GM23248 (cell line): Measurements from ENCODE around the gene CREBBP. TPM values are rescaled to one million over a fixed set of nuclear protein-coding genes. Genes with fewer than 3 reads are reported as not detected.

Source experiments
- DNase-seq: peaks from one replicate; pipeline ENCODE4 v3.0.0-alpha.2; 2015
- H2AFZ ChIP-seq: fragments of 200-600 bp; sonication (generic); 2 replicates; pipeline ENCODE4 v1.6.1; 2016; ENCODE audit warnings: antibody characterized with exemption
- H3F3A ChIP-seq: fragments of 200-600 bp; sonication (generic); 2 replicates; pipeline ENCODE4 v1.6.1; 2016; ENCODE audit warnings: mild to moderate bottlenecking, antibody characterized with exemption, mixed run types; ENCODE audit not compliant: insufficient read depth
- H3K27ac ChIP-seq: fragments of 200-600 bp; sonication (generic); 2 replicates; pipeline ENCODE4 v1.5.1; 2016; ENCODE audit warnings: mild to moderate bottlenecking
- H3K27me3 ChIP-seq: fragments of 200-600 bp; sonication (generic); replicated peaks from 2 replicates; pipeline ENCODE4 v1.6.1; 2016; ENCODE audit warnings: mild to moderate bottlenecking; ENCODE audit not compliant: insufficient read depth
- H3K36me3 ChIP-seq: fragments of 200-600 bp; sonication (generic); 2 replicates; pipeline ENCODE4 v1.6.1; 2016; ENCODE audit warnings: low read depth, mild to moderate bottlenecking
- H3K4me1 ChIP-seq: fragments of 200-600 bp; sonication (generic); 2 replicates; pipeline ENCODE4 v1.6.1; 2016; ENCODE audit warnings: mild to moderate bottlenecking; ENCODE audit not compliant: insufficient read depth
- H3K4me2 ChIP-seq: fragments of 200-600 bp; sonication (generic); one replicate; pipeline ENCODE4 v1.6.1; 2016; ENCODE audit warnings: mild to moderate bottlenecking; ENCODE audit not compliant: unreplicated experiment
- H3K4me3 ChIP-seq: fragments of 200-600 bp; sonication (generic); 2 replicates; pipeline ENCODE4 v1.5.1; 2016; ENCODE audit warnings: mild to moderate bottlenecking
- H3K79me2 ChIP-seq: fragments of 200-600 bp; sonication (generic); 2 replicates; pipeline ENCODE4 v1.6.1; 2016; ENCODE audit warnings: mild to moderate bottlenecking; ENCODE audit not compliant: insufficient read depth
- H3K9ac ChIP-seq: fragments of 200-600 bp; sonication (generic); 2 replicates; pipeline ENCODE4 v1.6.1; 2016; ENCODE audit warnings: mild to moderate bottlenecking
- H3K9me2 ChIP-seq: fragments of 200-600 bp; sonication (generic); 2 replicates; pipeline ENCODE4 v1.6.1; 2016; ENCODE audit warnings: mixed run types, mild to moderate bottlenecking, moderate library complexity; ENCODE audit not compliant: insufficient read depth
- H3K9me3 ChIP-seq: fragments of 200-600 bp; sonication (generic); one replicate; pipeline ENCODE4 v1.6.1; 2017; ENCODE audit warnings: low read depth
- H4K20me1 ChIP-seq: fragments of 200-600 bp; sonication (generic); 2 replicates; pipeline ENCODE4 v1.6.0; 2016; ENCODE audit not compliant: insufficient read depth
- EZH2 ChIP-seq: fragments of 200-600 bp; sonication (generic); IDR thresholded peaks from 2 replicates; pipeline ENCODE4 v1.6.1; 2018; ENCODE audit warnings: antibody characterized with exemption, mild to moderate bottlenecking; ENCODE audit not compliant: insufficient read depth, poor library complexity, severe bottlenecking
- EZH2phosphoT487 ChIP-seq: fragments of 200-600 bp; sonication (generic); IDR thresholded peaks from 2 replicates; pipeline ENCODE4 v1.6.1; 2018; ENCODE audit warnings: antibody characterized with exemption, moderate library complexity, mild to moderate bottlenecking, low read depth; ENCODE audit not compliant: insufficient read depth
- WGBS, 2 experiments: methylation state at CpG; one replicate each; pipeline ENCODE4 v1.1.6; 2015 to 2017; ENCODE audit warnings: low lambda C conversion rate in 2 of 2, low coverage in 1 of 2; ENCODE audit errors: missing lambda C conversion rate in 2 of 2; 5-methylcytosine and 5-hydroxymethylcytosine counted together
- in situ Hi-C: fragments of 300-500 bp; cut with MboI; formaldehyde crosslinking; loops from 2 replicates; pipeline ENCODE4 v1.15.0; 2020
- polyA plus RNA-seq: library from polyadenylated mRNA; unstranded; fragments of >200 nt; fragmentation: Nextera tagmentation; extraction: Ambion mirVana; gene quantifications from 2 replicates; pipeline ENCODE4 v1.2.1, GENCODE V29; 2016
- total RNA-seq: library from RNA; depleted of rRNA; stranded (reverse); fragments of >200 nt; shearing (Covaris generic); gene quantifications from 2 replicates; pipeline ENCODE4 v1.2.3, GENCODE V29; 2014

CREBBP gene
- total and polyA plus RNA-seq, 2 experiments from 2014 or later, result 11.7 to 11.9 TPM

DNA sequence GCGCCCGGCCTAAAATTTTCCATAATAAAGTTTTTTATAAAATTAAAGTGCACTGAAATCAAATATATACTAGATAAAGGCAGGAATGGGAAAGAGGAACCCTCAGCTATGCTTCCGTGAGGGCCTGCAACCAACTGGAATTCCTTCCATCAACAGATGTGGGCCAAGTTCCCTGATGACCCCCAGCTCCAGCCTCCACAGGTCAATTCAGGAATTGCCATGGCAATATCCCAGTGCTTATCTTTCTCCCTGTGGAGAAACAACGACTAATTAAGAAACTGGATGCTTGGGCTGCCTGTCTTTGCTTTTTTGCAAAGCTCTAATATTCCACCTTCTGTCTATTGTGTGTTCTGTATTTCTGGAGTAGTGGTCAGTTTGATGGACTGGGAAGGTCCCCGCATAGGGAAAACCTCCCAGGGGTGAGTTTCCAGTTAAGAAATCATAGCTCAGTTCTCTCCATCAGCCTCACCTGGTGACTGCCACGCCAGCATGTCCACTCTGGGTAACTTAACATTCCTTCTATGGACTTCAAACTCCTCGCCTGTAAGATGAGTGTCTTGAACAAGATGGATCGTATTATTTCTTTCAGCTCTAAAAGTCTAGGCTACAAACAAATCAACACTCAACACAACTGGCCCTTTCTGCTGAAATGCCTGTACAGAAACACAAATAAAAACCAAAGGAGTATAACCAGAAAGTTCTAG, 67.9 kb downstream of the CREBBP start:
- in situ Hi-C loops, result no loop called here
- H3K9me2 ChIP-seq, result no peaks in the 10 kb centered on the region
- 96% methylated on average over 8 of the region's 8 CpGs for WGBS, 2 experiments

DNA sequence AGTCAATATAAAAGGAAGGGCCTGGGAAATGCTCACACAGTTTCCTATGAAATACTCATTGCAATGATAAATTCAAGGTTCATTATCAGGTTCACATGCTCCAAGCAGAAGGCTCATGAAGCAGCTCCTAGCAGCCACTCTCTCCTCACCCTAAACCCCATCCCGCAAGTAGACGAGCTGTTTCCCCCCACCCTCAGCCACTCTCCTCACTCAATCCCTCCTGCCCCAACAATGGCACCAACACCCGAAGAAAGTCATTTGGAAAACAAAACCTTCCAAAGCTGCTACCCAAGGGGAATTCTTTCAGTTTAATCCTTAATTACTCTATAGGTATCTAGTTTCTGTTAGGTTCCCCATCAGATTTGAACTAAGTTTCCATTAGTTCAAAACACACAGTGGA, 69.7 kb downstream of the CREBBP start:
- Histone ChIP-seq H2AFZ (no peak overlapping the region), H3K27me3 (no peaks in the 10 kb centered on the region), H3K9me3 (no peaks in the 10 kb centered on the region), H3K4me1 (no peaks in the 10 kb centered on the region), H3K9me2 (no peaks in the 10 kb centered on the region), H4K20me1 (peaks cover 34% of the 10 kb centered on the region), H3K27ac (no peak overlapping the region), H3K4me2 (no peak overlapping the region), H3K9ac (no peak overlapping the region), H3F3A (no peaks in the 10 kb centered on the region), H3K79me2 (peaks cover 100% of the 10 kb centered on the region), H3K36me3 (peaks cover 9% of the 10 kb centered on the region), H3K4me3 (no peak overlapping the region)
- in situ Hi-C loops, result no loop called here
- no peak for DNase-seq
- no peak for TF ChIP-seq EZH2phosphoT487
- no peak for TF ChIP-seq EZH2
- WGBS, 2 experiments, result 94 to 100% methylated on average over 3 of the region's 3 CpGs

More for the DNA sequence above, 67.9 kb downstream of the CREBBP start:
- no peak overlapping the region for H3K4me3 ChIP-seq
- H3K36me3 ChIP-seq, result peaks cover 9% of the 10 kb centered on the region
- DNase-seq, result no peak
- no peak overlapping the region for H3K27ac ChIP-seq
- TF ChIP-seq EZH2 (no peak), EZH2phosphoT487 (no peak)
- no peaks in the 10 kb centered on the region for H3K27me3 ChIP-seq
- no peak overlapping the region for H3K4me2 ChIP-seq
- no peaks in the 10 kb centered on the region for H3K9me3 ChIP-seq
- no peak overlapping the region for H3K9ac ChIP-seq
- H2AFZ ChIP-seq, result no peak overlapping the region
- no peaks in the 10 kb centered on the region for H3K4me1 ChIP-seq
- peaks cover 100% of the 10 kb centered on the region for H3K79me2 ChIP-seq
- H3F3A ChIP-seq, result no peaks in the 10 kb centered on the region
- H4K20me1 ChIP-seq, result peaks cover 37% of the 10 kb centered on the region; the same call in 1 of the 2 replicates

DNA sequence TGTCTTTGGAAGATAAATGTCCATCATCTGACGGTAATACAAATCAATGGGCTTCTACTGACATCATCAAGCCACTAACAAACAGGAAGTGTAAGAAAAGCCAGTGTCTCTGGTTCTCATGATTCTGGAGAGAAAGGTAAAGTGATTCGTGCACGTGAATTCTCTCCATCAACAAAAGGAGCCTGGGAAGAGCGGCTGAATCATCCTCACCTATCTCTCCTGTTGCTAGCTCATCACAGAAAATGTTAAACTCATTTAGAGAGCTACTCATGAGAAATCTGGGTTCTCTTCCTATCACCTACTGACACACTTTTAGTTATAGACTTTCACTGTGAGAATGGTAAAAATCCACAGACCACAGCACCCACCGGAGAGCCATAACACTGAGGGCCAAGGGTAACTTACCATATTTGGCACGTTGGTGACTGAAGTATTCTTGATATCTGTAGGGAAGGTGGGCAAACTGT, 70.3 kb downstream of the CREBBP start:
- H3K9ac ChIP-seq, result no peak overlapping the region
- no peaks in the 10 kb centered on the region for H3F3A ChIP-seq
- H3K36me3 ChIP-seq, result peaks cover 9% of the 10 kb centered on the region
- TF ChIP-seq EZH2phosphoT487 (no peak), EZH2 (no peak)
- no peaks in the 10 kb centered on the region for H3K9me2 ChIP-seq
- H3K4me1 ChIP-seq, result no peaks in the 10 kb centered on the region
- H3K27me3 ChIP-seq, result no peaks in the 10 kb centered on the region
- 83 to 85% methylated on average over 6 of the region's 6 CpGs for WGBS, 2 experiments
- no peak overlapping the region for H2AFZ ChIP-seq
- no peak overlapping the region for H3K4me2 ChIP-seq
- DNase-seq, result no peak
- H3K79me2 ChIP-seq, result peaks cover 100% of the 10 kb centered on the region
- H3K4me3 ChIP-seq, result no peak overlapping the region
- H4K20me1 ChIP-seq, result peaks cover 38% of the 10 kb centered on the region
- no peak overlapping the region for H3K27ac ChIP-seq
- no peaks in the 10 kb centered on the region for H3K9me3 ChIP-seq
- in situ Hi-C loops, result no loop called here

GRCh38 chr16:3808308-3809063, 72.0 kb downstream of the CREBBP start:
- in situ Hi-C loops, result no loop called here
- H3K36me3 ChIP-seq, result peaks cover 9% of the 10 kb centered on the region
- no peaks in the 10 kb centered on the region for H3K9me2 ChIP-seq
- DNase-seq, result no peak
- H3K27ac ChIP-seq, result no peak overlapping the region
- H3K4me1 ChIP-seq, result no peaks in the 10 kb centered on the region
- H3K27me3 ChIP-seq, result no peaks in the 10 kb centered on the region
- no peak overlapping the region for H3K4me3 ChIP-seq
- no peak overlapping the region for H3K9ac ChIP-seq
- no peak overlapping the region for H3K4me2 ChIP-seq
- no peak for TF ChIP-seq EZH2phosphoT487
- no peak for TF ChIP-seq EZH2
- H4K20me1 ChIP-seq, result peaks cover 41% of the 10 kb centered on the region
- WGBS, 2 experiments, result 56 to 67% methylated on average over 9 of the region's 9 CpGs
- H3K9me3 ChIP-seq, result no peaks in the 10 kb centered on the region
- H3K79me2 ChIP-seq, result peaks cover 100% of the 10 kb centered on the region
- H3F3A ChIP-seq, result no peaks in the 10 kb centered on the region
- no peak overlapping the region for H2AFZ ChIP-seq
